ENCODE results near the gene TRA2B. TPM values are rescaled to one million over a fixed set of nuclear protein-coding genes. Genes with fewer than 3 reads are reported as not detected.
"Not testable (repeated sequence)": the region's sequence is repeated elsewhere in the genome, so short reads cannot be mapped to it uniquely, and the experiment has no call there.

TRA2B gene
- polyA plus RNA-seq, 1 donor, result 312 TPM

GRCh38 chr3:185929192-185930151 is 8.3 kb downstream of the TRA2B start:
- no peak for DNase-seq

DNA sequence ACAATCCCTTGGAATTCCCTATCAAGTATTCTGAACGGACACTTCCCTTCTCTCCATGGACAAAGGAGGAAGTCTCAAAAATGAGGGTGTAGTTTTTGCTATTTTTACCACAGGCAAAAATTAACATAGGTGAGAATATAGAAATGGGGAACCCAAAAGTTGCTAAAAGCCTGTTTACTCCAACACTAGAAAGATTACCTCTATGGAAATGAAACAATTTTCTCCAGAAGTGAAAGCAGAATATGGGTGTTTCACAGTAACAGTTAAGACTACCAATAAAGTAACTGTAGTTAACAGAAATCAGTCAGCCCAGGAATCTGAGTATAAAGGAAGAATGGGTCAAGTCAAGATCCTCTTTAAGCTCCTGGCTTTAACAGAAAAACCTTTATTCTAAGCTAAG is 9.3 kb downstream of the TRA2B start:
- DNase-seq, result no peak

GRCh38 chr3:185927501-185928200 is 10.2 kb downstream of the TRA2B start:
- no peak for DNase-seq

GRCh38 chr3:185926445-185926844 is 11.4 kb downstream of the TRA2B start:
- no peak for DNase-seq

- no peak for DNase-seq
Observed at GRCh38 chr3:185925353-185925752, 12.5 kb downstream of the TRA2B start.

- DNase-seq, result no peak
Observed at GRCh38 chr3:185924375-185924774, 13.4 kb downstream of the TRA2B start.

DNA sequence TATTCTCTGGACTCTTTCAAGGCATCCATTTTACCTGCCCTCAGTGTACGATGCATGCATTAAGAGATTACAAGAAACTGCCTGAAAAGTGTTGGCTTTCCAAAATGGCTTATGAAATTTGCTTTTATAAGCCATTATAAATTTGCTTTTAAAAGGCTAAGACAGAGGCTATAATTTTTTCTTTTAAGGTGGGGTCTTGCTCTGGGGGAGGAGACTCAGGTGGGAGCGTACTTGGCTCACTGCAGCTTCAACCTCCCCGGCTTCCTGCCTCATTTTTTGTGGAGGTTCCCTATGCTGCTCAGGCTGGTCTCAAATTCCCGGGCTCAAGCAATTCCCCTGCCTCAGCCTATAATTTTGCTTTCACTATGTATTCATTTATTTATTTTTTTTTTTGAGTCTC is 17.6 kb downstream of the TRA2B start:
- DNase-seq, result no peak

DNA sequence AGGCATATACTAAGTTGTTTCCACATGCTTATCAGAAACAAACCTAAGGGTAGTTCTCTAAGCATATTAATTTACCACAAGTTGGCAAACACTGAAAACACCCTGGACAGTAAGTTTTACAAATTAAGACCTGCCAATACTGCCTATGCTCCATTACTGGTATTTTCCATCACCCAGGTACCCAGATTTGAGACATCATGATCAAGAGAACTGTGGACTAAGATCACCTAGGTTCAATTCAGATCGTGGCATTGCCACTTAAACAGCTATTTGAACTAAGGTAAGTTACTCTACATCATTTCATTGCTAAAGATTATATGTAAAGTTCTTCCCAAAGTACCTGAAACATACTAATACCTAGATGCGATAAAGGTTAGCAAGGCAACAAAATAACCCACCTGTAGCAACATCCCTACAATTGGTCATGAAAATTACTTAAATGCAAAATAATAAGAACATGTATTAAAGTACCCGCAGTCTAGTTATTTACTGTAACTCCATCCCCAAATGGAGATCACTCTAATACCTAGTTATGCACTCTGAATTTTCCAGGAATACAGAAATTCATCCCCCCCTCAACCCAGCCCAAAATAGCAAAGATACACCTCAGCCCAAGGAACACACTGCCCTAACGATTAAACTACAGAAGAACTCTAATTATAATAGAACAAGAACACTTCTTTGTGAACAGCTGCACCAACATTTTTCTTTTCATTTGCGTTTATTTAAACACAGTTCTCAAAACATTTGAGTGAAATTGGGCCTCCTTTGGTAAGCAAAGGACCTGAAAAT is 21.6 kb downstream of the TRA2B start:
- no peak for DNase-seq

- DNase-seq, result no peak
Observed at GRCh38 chr3:185915642-185916041, 22.2 kb downstream of the TRA2B start.

DNA sequence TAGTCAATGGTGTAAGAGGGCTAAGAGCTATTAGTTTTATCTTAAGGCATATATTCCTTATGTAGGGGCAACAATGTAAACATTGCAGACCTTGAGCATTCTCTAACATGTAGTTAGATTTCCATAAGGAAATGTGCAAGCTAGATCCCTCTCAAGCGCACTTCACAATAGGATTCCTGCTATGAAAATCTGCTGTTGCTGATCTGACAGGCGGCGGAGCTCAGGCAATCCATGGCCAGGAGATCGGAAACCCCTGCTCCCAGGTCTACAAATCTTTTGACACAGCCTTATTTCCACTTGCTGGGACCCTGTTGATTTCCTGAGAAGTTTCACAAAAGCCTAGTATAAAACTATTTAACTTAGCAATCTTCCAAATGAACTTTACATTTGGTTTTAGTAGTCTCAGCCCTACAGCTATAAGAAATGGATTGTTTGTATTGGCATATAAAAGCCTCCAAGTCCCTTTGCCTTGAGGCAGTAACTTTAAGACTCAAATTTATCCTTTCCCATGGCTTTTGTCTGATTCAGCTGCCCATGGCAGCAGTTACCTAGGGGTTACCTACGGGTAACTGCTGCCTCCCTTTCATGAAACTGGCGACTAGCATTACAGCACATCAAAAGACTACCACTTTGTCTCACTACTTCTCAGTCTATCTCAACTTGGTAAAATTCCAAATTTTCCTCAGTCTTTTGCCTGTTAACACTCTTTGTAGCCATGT is 22.7 kb downstream of the TRA2B start:
- no peak for DNase-seq

DNA sequence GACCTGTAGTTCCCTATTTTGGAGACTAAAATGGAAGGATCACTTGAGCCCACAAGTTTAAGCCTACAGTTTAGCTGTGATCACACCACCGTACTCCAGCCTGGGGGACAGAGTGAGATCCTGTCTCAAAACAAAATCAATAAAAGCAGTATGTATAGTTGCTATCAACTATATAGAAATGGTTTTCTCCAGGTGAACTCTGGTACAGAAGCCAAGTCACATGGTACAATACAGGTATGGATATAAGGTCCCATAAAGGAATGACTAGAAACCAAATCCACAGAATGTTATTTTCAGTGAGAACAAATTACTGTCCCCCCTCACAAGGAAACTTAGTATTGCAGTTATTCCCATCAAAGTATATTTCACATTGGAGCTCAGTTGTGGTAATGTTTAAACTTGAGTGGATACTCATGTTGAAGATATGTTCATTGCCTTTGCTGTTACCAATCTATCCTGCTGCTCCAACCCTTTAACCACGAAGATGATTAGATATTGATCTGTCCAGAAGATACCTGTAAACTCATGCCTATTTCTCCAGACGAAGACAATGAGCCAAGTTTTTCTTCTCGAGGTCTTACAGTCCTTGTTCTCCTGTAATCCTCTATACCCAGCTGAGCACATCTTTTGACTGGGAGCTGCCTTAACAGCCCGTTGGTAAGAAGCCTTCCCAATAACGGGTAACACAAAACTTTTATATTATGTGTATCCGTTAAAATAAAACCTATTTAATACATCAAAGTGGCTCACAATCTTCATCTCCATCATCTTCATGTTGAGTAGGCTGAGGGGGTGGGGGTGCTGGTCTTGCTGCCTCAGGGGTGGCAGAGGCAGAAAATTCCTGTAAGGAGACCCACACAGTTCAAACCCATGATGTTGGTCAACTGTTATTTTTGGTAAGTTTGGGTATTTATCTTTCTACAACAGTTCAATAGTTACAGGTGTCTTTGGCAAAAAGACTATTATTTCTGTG is 24.6 kb downstream of the TRA2B start:
- no peak for DNase-seq

GRCh38 chr3:185912512-185912911 is 25.3 kb downstream of the TRA2B start:
- no peak for DNase-seq

DNA sequence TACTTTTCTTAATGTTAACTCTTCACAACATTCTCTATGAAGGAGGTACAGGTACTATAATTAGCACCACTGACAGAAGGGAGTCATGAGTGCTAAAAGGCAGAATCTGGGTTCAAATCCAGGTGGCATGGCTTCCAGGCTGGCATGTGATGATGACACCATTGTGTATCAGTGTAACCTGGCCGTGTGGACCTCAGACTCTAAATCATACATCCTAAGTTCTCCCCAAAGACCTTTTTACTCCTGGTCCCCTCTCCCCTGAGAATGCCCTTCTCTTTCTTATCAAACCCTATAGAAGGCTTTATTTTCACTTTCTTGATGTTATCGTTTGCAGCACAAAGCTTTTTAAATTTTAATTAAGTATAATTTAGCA is 26.8 kb downstream of the TRA2B start:
- not testable (repeated sequence) for DNase-seq

DNA sequence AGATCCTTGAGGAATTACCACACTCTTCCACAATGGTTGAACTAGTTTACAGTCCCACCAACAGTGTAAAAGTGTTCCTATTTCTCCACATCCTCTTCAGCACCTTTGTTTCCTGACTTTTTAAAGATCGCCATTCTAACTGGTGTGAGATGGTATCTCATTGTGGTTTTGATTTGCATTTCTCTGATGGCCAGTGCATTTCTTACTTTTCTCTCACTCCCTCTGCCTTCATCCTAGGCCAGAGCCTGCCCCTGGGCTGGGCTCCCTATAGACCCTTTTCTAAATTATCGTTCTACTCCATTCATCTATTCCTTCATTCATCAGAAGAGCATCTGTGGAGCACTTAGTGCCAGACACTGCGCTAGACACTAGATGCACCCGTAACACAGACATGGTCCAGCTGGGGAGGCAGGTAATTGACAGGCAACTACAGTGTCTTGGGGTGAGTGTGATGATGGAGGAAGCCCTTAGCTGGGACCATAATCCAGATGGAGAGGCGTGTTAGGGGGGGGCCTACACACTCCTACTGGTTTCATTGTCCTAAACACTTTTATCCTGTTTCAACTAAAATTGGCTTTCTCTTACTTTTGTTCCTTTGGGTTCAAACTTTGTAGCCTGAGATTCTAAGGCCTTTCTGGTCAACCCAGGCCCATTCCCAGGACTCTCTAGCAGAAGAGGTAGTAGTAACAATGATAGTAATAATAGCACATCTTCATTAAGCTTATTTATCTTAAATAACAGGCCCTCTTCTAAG is 27.3 kb downstream of the TRA2B start:
- not testable (repeated sequence) for DNase-seq

DNA sequence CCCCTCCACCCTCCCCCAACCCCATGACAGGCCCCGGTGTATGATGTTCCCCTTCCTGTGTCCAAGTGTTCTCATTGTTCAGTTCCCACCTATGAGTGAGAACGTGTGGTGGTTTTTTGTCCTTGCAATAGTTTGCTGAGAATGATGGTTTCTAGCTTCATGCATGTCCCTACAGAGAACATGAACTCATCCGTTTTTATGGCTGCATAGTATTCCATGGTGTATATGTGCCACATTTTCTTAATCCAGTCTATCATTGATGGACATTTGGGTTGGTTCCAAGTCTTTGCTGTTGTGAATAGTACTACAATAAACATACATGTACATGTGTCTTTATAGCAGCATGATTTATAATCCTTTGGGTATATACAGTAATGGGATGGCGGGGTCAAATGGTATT is 27.9 kb downstream of the TRA2B start:
- not testable (repeated sequence) for DNase-seq

- no peak for DNase-seq
Observed at GRCh38 chr3:185900228-185900627, 37.6 kb downstream of the TRA2B start.

- no peak for DNase-seq
Observed at GRCh38 chr3:185896636-185897035, 41.2 kb downstream of the TRA2B start.

- no peak for DNase-seq
Observed at GRCh38 chr3:185887066-185887465, 50.7 kb downstream of the TRA2B start.

DNA sequence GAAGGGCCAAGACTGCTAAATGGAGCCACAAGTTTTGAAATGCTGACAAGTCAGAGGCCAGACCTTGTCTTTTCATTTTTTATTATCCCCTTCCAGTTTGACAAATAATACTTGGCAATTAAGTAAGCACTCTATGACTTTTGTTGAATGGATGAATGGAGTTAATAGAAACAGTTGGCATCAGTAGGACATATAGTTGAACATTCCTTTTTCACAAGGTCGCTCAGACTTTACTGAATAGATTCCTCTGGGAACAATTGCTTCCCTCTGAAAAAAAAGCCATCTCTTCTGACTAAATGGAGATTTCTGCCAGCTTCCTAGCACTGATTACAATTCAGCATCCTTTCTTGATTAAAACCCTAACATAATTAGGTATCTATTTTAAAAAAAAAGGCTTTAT is 53.2 kb downstream of the TRA2B start:
- no peak for DNase-seq

DNA sequence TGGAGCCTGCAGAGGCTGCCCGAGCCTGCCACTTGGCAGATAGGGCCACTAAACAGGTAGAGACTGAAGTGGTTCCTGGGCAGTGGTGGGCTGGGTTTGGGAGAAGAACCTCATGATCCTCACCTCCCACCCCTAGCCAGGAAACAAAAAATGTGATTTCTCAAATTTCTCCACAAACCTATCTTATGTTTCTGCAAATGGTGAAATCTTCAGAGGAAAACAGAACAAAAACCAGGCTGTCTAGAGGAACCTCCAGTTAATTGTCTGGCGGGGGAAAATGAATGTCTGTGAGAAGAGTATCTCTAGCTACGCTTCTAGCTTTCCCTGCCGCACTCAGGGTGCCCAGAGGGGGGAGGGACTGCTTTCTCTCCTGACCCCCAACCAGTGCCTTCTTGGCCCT is 55.9 kb downstream of the TRA2B start:
- DNase-seq, result no peak

Measured in left kidney (tissue), 2 donors.